ENCODE data around the gene CEP55. TPM values are rescaled to one million over a fixed set of nuclear protein-coding genes. Genes with fewer than 3 reads are reported as not detected.
"Not testable (repeated sequence)": the region's sequence is repeated elsewhere in the genome, so short reads cannot be mapped to it uniquely, and the experiment has no call there.

CEP55 gene
- total RNA-seq, 1 donor from 2014 or later: 73.2 TPM

GRCh38 chr10:93462371-93462770 is 34.0 kb upstream of the CEP55 start:
- no peak overlapping the region for H3K4me3 ChIP-seq (ENCODE audit: low read depth, low read length)
- DNase-seq (ENCODE audit: low read depth): no peak
- TF ChIP-seq CTCF (conservative IDR thresholded peaks at IDR 0.05; ENCODE audit: low read depth, low read length): no peak

GRCh38 chr10:93462881-93463280 is 33.5 kb upstream of the CEP55 start:
- H3K4me3 ChIP-seq (ENCODE audit: low read depth, low read length): no peak overlapping the region
- DNase-seq (ENCODE audit: low read depth): no peak
- TF ChIP-seq CTCF (conservative IDR thresholded peaks at IDR 0.05; ENCODE audit: low read depth, low read length): no peak

- H3K4me3 ChIP-seq (ENCODE audit: low read depth, low read length): no peak overlapping the region
- DNase-seq (ENCODE audit: low read depth): no peak
- no peak for TF ChIP-seq CTCF (conservative IDR thresholded peaks at IDR 0.05; ENCODE audit: low read depth, low read length)
Measured at GRCh38 chr10:93463723-93464476, 32.5 kb upstream of the CEP55 start.

- no peak overlapping the region for H3K4me3 ChIP-seq (ENCODE audit: low read depth, low read length)
- no peak for TF ChIP-seq CTCF (conservative IDR thresholded peaks at IDR 0.05; ENCODE audit: low read depth, low read length)
- DNase-seq (ENCODE audit: low read depth): no peak
Measured at GRCh38 chr10:93464776-93465388, 31.5 kb upstream of the CEP55 start.

- peak; percentile 92 for DNase-seq (ENCODE audit: low read depth)
- no peak for TF ChIP-seq CTCF (conservative IDR thresholded peaks at IDR 0.05; ENCODE audit: low read depth, low read length)
- no peak overlapping the region for H3K4me3 ChIP-seq (ENCODE audit: low read depth, low read length)
Measured at GRCh38 chr10:93465806-93466675, 30.4 kb upstream of the CEP55 start.

GRCh38 chr10:93467635-93468034 is 28.8 kb upstream of the CEP55 start:
- not testable (repeated sequence) for H3K4me3 ChIP-seq (ENCODE audit: low read depth, low read length); DNase-seq (ENCODE audit: low read depth)

All from epithelial cell of proximal tubule (primary cell).